OCI-LY7 (cell line): Measurements from ENCODE around the gene TARP.
"Not testable (repeated sequence)": the region's sequence is repeated elsewhere in the genome, so short reads cannot be mapped to it uniquely, and the experiment has no call there.

Experiments
- BruUV-seq: library from RNA; stranded (reverse); fragments of 400-500 nt; replicated peaks from 2 replicates; lab custom pipeline; 2021; lab: Mats Ljungman, UMichigan
- CTCF ChIA-PET: fragments of 300-600 bp; sonication (Branson Sonifier 250); formaldehyde crosslinking; loops from one replicate; lab custom pipeline; 2022; ENCODE audit warnings: antibody characterized with exemption; ENCODE audit not compliant: unreplicated experiment; lab: Charles Lee
- POLR2A ChIA-PET: fragments of 300-600 bp; sonication (Branson Sonifier 250); formaldehyde crosslinking; loops from one replicate; lab custom pipeline; 2022; ENCODE audit warnings: antibody characterized with exemption; lab: Charles Lee
- DNase-seq: peaks from one replicate; pipeline ENCODE4 v3.0.0-alpha.2; 2015; ENCODE audit warnings: low spot score
- H2AFZ ChIP-seq: fragments of 200-600 bp; sonication (generic), shearing (Covaris generic); 2 replicates; pipeline ENCODE4 v1.6.1; 2014; ENCODE audit warnings: mild to moderate bottlenecking, antibody characterized with exemption, low read length, moderate library complexity
- H3K27ac ChIP-seq: fragments of 200-600 bp; sonication (generic); 2 replicates; pipeline ENCODE4 v1.5.1; 2014; ENCODE audit warnings: mixed run types, low read depth, mild to moderate bottlenecking, moderate library complexity, low read length, inconsistent platforms; ENCODE audit not compliant: poor library complexity, severe bottlenecking
- H3K36me3 ChIP-seq: fragments of 200-600 bp; sonication (generic); 2 replicates; pipeline ENCODE4 v1.6.1; 2014; ENCODE audit warnings: mild to moderate bottlenecking, antibody characterized with exemption, low read length, moderate library complexity, mixed read lengths; ENCODE audit not compliant: insufficient read depth
- H3K4me1 ChIP-seq: fragments of 200-600 bp; sonication (generic); 2 replicates; pipeline ENCODE4 v1.5.1; 2014; ENCODE audit warnings: mild to moderate bottlenecking, low read length; ENCODE audit not compliant: insufficient read depth, poor library complexity, severe bottlenecking
- H3K4me2 ChIP-seq: fragments of 200-600 bp; sonication (generic); 2 replicates; pipeline ENCODE4 v1.6.1; 2014; ENCODE audit warnings: mild to moderate bottlenecking, low read length
- H3K4me3 ChIP-seq: fragments of 200-600 bp; sonication (generic); 2 replicates; pipeline ENCODE4 v1.5.1; 2014; ENCODE audit warnings: mild to moderate bottlenecking, low read depth, low read length; ENCODE audit not compliant: poor library complexity, severe bottlenecking
- H3K79me2 ChIP-seq: fragments of 200-600 bp; sonication (generic); 2 replicates; pipeline ENCODE4 v1.6.1; 2016; ENCODE audit warnings: low read depth, mild to moderate bottlenecking, low read length, moderate library complexity, mixed read lengths; ENCODE audit not compliant: insufficient read depth
- H3K9me2 ChIP-seq: fragments of 200-600 bp; sonication (generic); 2 replicates; pipeline ENCODE4 v1.6.1; 2016; ENCODE audit warnings: mild to moderate bottlenecking, low read length, mixed read lengths; ENCODE audit not compliant: insufficient read depth
- H3K9me3 ChIP-seq: fragments of 200-600 bp; sonication (generic); 2 replicates; pipeline ENCODE4 v1.6.1; 2014; ENCODE audit warnings: mild to moderate bottlenecking, mixed run types, low read length, mixed read lengths
- H4K20me1 ChIP-seq: fragments of 200-600 bp; sonication (generic); 2 replicates; pipeline ENCODE4 v1.6.1; 2014; ENCODE audit warnings: mild to moderate bottlenecking, antibody characterized with exemption, low read length, moderate library complexity, mixed read lengths; ENCODE audit not compliant: insufficient read depth
- CTCF ChIP-seq: fragments of 200-600 bp; sonication (generic); conservative IDR thresholded peaks from 2 replicates; pipeline ENCODE4 v1.5.1; 2014; ENCODE audit warnings: mild to moderate bottlenecking, antibody characterized with exemption, low read length, moderate library complexity, mixed read lengths
- EZH2phosphoT487 ChIP-seq: fragments of 200-600 bp; sonication (generic); IDR thresholded peaks from 2 replicates; pipeline ENCODE4 v1.6.1; 2018; ENCODE audit warnings: low read depth, borderline replicate concordance, mild to moderate bottlenecking, mixed run types, antibody characterized with exemption, low read length, moderate library complexity, mixed read lengths
- intact Hi-C: fragments of 100-400 bp; cut with micrococcal nuclease; formaldehyde crosslinking; loops from one replicate; pipeline ENCODE4 v1.10.0; 2022; ENCODE audit not compliant: unreplicated experiment

The TARP gene

GRCh38 chr7:38274486-38274885 lies 1.1 kb upstream of the TARP start:
- no peaks in the 10 kb centered on the region for H3K9me3 ChIP-seq
- CTCF ChIA-PET, result interaction anchor here (1.1 kb wide), 1 partner anchor 95 kb away, joined by 3 read pairs; no protein-coding TSS in a partner anchor
- no peaks in the 10 kb centered on the region for H4K20me1 ChIP-seq
- H3K9me2 ChIP-seq, result no peaks in the 10 kb centered on the region
- POLR2A ChIA-PET, result no interaction called here
- H2AFZ ChIP-seq, result no peak overlapping the region
- DNase-seq, result no peak
- TF ChIP-seq EZH2phosphoT487, result no peak
- TF ChIP-seq CTCF, result no peak
- H3K36me3 ChIP-seq, result no peaks in the 10 kb centered on the region
- H3K79me2 ChIP-seq, result no peaks in the 10 kb centered on the region
- H3K4me2 ChIP-seq, result no peak overlapping the region
- BruUV-seq, result no TSS peak
- intact Hi-C loops, result no loop called here
- no peaks in the 10 kb centered on the region for H3K4me1 ChIP-seq
- H3K27ac ChIP-seq, result no peak overlapping the region
- H3K4me3 ChIP-seq, result no peak overlapping the region

DNA sequence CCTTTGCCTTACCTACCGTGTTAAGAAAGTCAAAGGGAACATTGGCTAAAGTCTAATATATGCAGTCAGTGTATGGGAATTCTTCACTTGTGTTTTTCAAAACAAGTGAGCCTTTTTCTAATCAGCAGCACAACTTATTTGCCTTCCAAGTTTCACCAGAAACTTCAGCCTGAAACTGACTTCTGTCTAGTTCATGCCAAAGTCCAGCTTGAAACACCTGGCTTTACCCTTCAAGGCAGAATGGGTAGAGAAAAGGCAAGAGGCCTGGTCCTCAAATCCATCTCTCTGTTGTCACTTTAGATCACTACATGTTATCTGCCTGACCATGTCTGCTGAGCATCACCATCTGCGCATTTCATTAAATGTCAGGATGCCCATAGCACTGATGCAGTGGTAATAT lies 3.0 kb downstream of the TARP start:
- H3K9me2 ChIP-seq, H3K4me3 ChIP-seq, H3K79me2 ChIP-seq, H3K27ac ChIP-seq, POLR2A ChIA-PET, H4K20me1 ChIP-seq, CTCF ChIA-PET, H3K9me3 ChIP-seq, intact Hi-C loops, H3K4me2 ChIP-seq, H2AFZ ChIP-seq, DNase-seq, H3K4me1 ChIP-seq, BruUV-seq, H3K36me3 ChIP-seq: not testable (repeated sequence)

GRCh38 chr7:38269704-38270346 lies 3.6 kb downstream of the TARP start:
- H3K4me2 ChIP-seq, result not testable (repeated sequence)

DNA sequence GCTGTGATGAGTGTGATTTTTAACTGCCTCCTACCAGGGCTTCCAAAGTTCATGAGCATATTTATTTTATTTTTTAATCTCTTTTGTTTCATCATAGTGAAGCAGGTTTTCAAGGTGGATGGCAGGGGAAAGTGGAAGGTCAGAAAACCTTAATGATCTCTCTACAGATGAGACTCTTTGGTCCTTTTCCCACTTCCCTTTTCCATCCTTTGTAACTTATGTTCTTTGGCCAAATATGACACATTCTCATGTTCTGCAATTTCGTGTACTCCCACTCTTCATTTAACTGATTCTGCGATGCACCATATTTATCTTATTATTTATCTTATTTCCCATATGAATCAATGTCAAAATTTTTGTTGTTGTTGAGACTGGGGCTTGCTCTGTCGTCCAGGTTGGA lies 7.5 kb downstream of the TARP start:
- H4K20me1 ChIP-seq, H2AFZ ChIP-seq, H3K36me3 ChIP-seq, BruUV-seq, intact Hi-C loops, CTCF ChIA-PET, H3K9me3 ChIP-seq, H3K4me3 ChIP-seq, H3K79me2 ChIP-seq, DNase-seq, H3K27ac ChIP-seq, H3K4me2 ChIP-seq, H3K9me2 ChIP-seq, POLR2A ChIA-PET, H3K4me1 ChIP-seq: not testable (repeated sequence)

More at GRCh38 chr7:38269704-38270346, 3.6 kb downstream of the TARP start:
- H4K20me1 ChIP-seq, CTCF ChIA-PET, H3K27ac ChIP-seq, H3K9me2 ChIP-seq, intact Hi-C loops, POLR2A ChIA-PET, BruUV-seq, DNase-seq, H3K79me2 ChIP-seq, H3K4me1 ChIP-seq, H3K4me3 ChIP-seq, H3K36me3 ChIP-seq, H3K9me3 ChIP-seq, H2AFZ ChIP-seq: not testable (repeated sequence)

- H4K20me1 ChIP-seq, H3K4me2 ChIP-seq, H3K9me3 ChIP-seq, H2AFZ ChIP-seq, CTCF ChIA-PET, DNase-seq, H3K4me1 ChIP-seq, POLR2A ChIA-PET, H3K4me3 ChIP-seq, H3K36me3 ChIP-seq, BruUV-seq, H3K9me2 ChIP-seq, intact Hi-C loops, H3K27ac ChIP-seq, H3K79me2 ChIP-seq: not testable (repeated sequence)
Observed at GRCh38 chr7:38264602-38265001, 8.8 kb downstream of the TARP start.

GRCh38 chr7:38263274-38263673 lies 10.2 kb downstream of the TARP start:
- H4K20me1 ChIP-seq, H2AFZ ChIP-seq, H3K4me1 ChIP-seq, CTCF ChIA-PET, POLR2A ChIA-PET, H3K36me3 ChIP-seq, H3K9me3 ChIP-seq, H3K9me2 ChIP-seq, DNase-seq, intact Hi-C loops, H3K4me3 ChIP-seq, BruUV-seq, H3K4me2 ChIP-seq, H3K79me2 ChIP-seq, H3K27ac ChIP-seq: not testable (repeated sequence)
